H9 (cell line): ENCODE results near the gene PPP3CA. TPM values are rescaled to one million over a fixed set of nuclear protein-coding genes. Genes with fewer than 3 reads are reported as not detected.

ENCODE experiments used
- DNase-seq: peaks from one replicate; pipeline ENCODE4 v3.0.0-alpha.2; 2017
- H2AFZ ChIP-seq: one replicate; pipeline ENCODE4 v1.6.1; 2013; ENCODE audit warnings: mild to moderate bottlenecking, low read length, control low read depth, moderate library complexity
- H2AK5ac ChIP-seq: 2 replicates; pipeline ENCODE4 v1.6.1; 2013; ENCODE audit warnings: low read length, control low read depth, mixed read lengths; ENCODE audit not compliant: insufficient read length
- H2BK120ac ChIP-seq: one replicate; pipeline ENCODE4 v1.6.1; 2013; ENCODE audit warnings: low read depth, mild to moderate bottlenecking, low read length, control low read depth, inconsistent platforms; ENCODE audit not compliant: poor library complexity, severe bottlenecking
- H2BK12ac ChIP-seq: 2 replicates; pipeline ENCODE4 v1.6.1; 2013; ENCODE audit warnings: low read length, control low read depth, mixed read lengths, low read depth; ENCODE audit not compliant: insufficient read length
- H2BK15ac ChIP-seq: 2 replicates; pipeline ENCODE4 v1.6.1; 2013; ENCODE audit warnings: low read depth, low read length, control low read depth
- H2BK20ac ChIP-seq: one replicate; pipeline ENCODE4 v1.6.1; 2013; ENCODE audit warnings: low read depth, mild to moderate bottlenecking, low read length, control low read depth, inconsistent platforms; ENCODE audit not compliant: poor library complexity, severe bottlenecking
- H2BK5ac ChIP-seq: 2 replicates; pipeline ENCODE4 v1.6.1; 2013; ENCODE audit warnings: low read length, control low read depth, mixed read lengths; ENCODE audit not compliant: insufficient read length
- H3K14ac ChIP-seq: 2 replicates; pipeline ENCODE4 v1.6.1; 2013; ENCODE audit warnings: low read length, control low read depth; ENCODE audit not compliant: insufficient read depth
- H3K18ac ChIP-seq: 2 replicates; pipeline ENCODE4 v1.6.1; 2013; ENCODE audit warnings: low read depth, mild to moderate bottlenecking, mixed read lengths, low read length, control low read depth; ENCODE audit not compliant: insufficient read length
- H3K23ac ChIP-seq: 2 replicates; pipeline ENCODE4 v1.6.1; 2013; ENCODE audit warnings: low read length, control low read depth, mixed read lengths, low read depth; ENCODE audit not compliant: insufficient read length
- H3K23me2 ChIP-seq: 2 replicates; pipeline ENCODE4 v1.6.1; 2013; ENCODE audit warnings: low read depth, mild to moderate bottlenecking, mixed read lengths, low read length, control low read depth; ENCODE audit not compliant: insufficient read length, poor library complexity, severe bottlenecking
- H3K27ac ChIP-seq: 2 replicates; pipeline ENCODE4 v1.5.1; 2013; ENCODE audit warnings: low read length, control low read depth, mixed read lengths, low read depth; ENCODE audit not compliant: insufficient read length
- H3K27me3 ChIP-seq: 2 replicates; pipeline ENCODE4 v1.6.1; 2013; ENCODE audit warnings: low read length, control low read depth, inconsistent platforms; ENCODE audit not compliant: insufficient read depth
- H3K4ac ChIP-seq: 2 replicates; pipeline ENCODE4 v1.6.1; 2013; ENCODE audit warnings: low read depth, mild to moderate bottlenecking, control low read depth, inconsistent platforms, low read length, moderate library complexity
- H3K4me1 ChIP-seq: 2 replicates; pipeline ENCODE4 v1.6.1; 2013; ENCODE audit warnings: low read length, control low read depth, inconsistent platforms; ENCODE audit not compliant: insufficient read depth
- H3K4me2 ChIP-seq: 2 replicates; pipeline ENCODE4 v1.6.1; 2013; ENCODE audit warnings: low read length, control low read depth, mixed read lengths; ENCODE audit not compliant: insufficient read length, insufficient read depth
- H3K56ac ChIP-seq: 2 replicates; pipeline ENCODE4 v1.6.1; 2013; ENCODE audit warnings: low read depth, mild to moderate bottlenecking, mixed read lengths, low read length, control low read depth; ENCODE audit not compliant: insufficient read length
- H3K79me1 ChIP-seq: 2 replicates; pipeline ENCODE4 v1.6.1; 2013; ENCODE audit warnings: low read depth, mild to moderate bottlenecking, moderate library complexity, low read length, control low read depth, inconsistent platforms; ENCODE audit not compliant: insufficient read depth, poor library complexity, severe bottlenecking
- H3K79me2 ChIP-seq: 2 replicates; pipeline ENCODE4 v1.6.1; 2013; ENCODE audit warnings: low read length, control low read depth, inconsistent platforms; ENCODE audit not compliant: insufficient read depth
- H3K9ac ChIP-seq: 2 replicates; pipeline ENCODE4 v1.6.1; 2013; ENCODE audit warnings: low read length, control low read depth, mixed read lengths; ENCODE audit not compliant: insufficient read length; ENCODE audit errors: extremely low read depth
- H3K9me3 ChIP-seq: one replicate; pipeline ENCODE4 v1.6.1; 2013; ENCODE audit warnings: low read depth, low read length, inconsistent platforms; ENCODE audit not compliant: control insufficient read depth
- H3T11ph ChIP-seq: one replicate; pipeline ENCODE4 v1.6.1; 2013; ENCODE audit warnings: mild to moderate bottlenecking, low read length, control low read depth, inconsistent platforms
- H4K20me1 ChIP-seq: one replicate; pipeline ENCODE4 v1.6.1; 2013; ENCODE audit not compliant: control insufficient read depth, insufficient read length, insufficient read depth
- H4K5ac ChIP-seq: 2 replicates; pipeline ENCODE4 v1.6.1; 2013; ENCODE audit warnings: low read depth, mild to moderate bottlenecking, mixed read lengths, low read length, control low read depth; ENCODE audit not compliant: insufficient read length
- H4K8ac ChIP-seq: replicated peaks from 2 replicates; pipeline ENCODE4 v1.6.1; 2013; ENCODE audit warnings: low read length, control low read depth, mixed read lengths, low read depth; ENCODE audit not compliant: insufficient read length
- H4K91ac ChIP-seq: 2 replicates; pipeline ENCODE4 v1.6.1; 2013; ENCODE audit warnings: low read depth, mild to moderate bottlenecking, moderate library complexity, mixed read lengths, low read length, control low read depth; ENCODE audit not compliant: insufficient read length
- H3K27ac Mint-ChIP-seq, 3 experiments: 2 replicates in 2 of 3; 3 replicates in 1 of 3; pipeline ENCODE4 v1.8.0; 2020 to 2021; ENCODE audit warnings: mixed read lengths in 3 of 3, mild to moderate bottlenecking in 1 of 3, moderate library complexity in 1 of 3
- H3K27me3 Mint-ChIP-seq: 2 replicates; pipeline ENCODE4 v1.8.0; 2021; ENCODE audit warnings: low read depth, mild to moderate bottlenecking, moderate library complexity, mixed read lengths
- H3K36me3 Mint-ChIP-seq, 3 experiments: 2 replicates in 2 of 3; 3 replicates in 1 of 3; pipeline ENCODE4 v1.8.0; 2020 to 2021; ENCODE audit warnings: low read depth in 3 of 3, mixed read lengths in 3 of 3; ENCODE audit not compliant: insufficient read depth in 1 of 3
- H3K4me1 Mint-ChIP-seq, 2 experiments: 2 replicates each; pipeline ENCODE4 v1.8.0; 2020; ENCODE audit warnings: mixed read lengths in 2 of 2
- H3K4me3 Mint-ChIP-seq, 2 experiments: 2 replicates in 1 of 2; 3 replicates in 1 of 2; pipeline ENCODE4 v1.8.0; 2020 to 2021; ENCODE audit warnings: mild to moderate bottlenecking in 2 of 2, mixed read lengths in 2 of 2, moderate library complexity in 1 of 2
- H3K9me3 Mint-ChIP-seq, 2 experiments: 2 replicates in 1 of 2; 3 replicates in 1 of 2; pipeline ENCODE4 v1.8.0; 2020; ENCODE audit warnings: mild to moderate bottlenecking in 2 of 2, mixed read lengths in 2 of 2, moderate library complexity in 1 of 2
- WGBS: extraction: QIAGEN DNeasy Blood & Tissue Kit; methylation state at CpG from one replicate; pipeline ENCODE4 v1.1.7; 2013; ENCODE audit warnings: missing lambda C conversion rate, low lambda C conversion rate, mixed read lengths; ENCODE audit not compliant: insufficient read length; ENCODE audit errors: extremely low coverage; 5-methylcytosine and 5-hydroxymethylcytosine counted together
- total RNA-seq: library from RNA; stranded (reverse); gene quantifications from 2 replicates; pipeline ENCODE4 v1.2.1, GENCODE V29; 2021
- TF ChIP-seq, protein P1 (sequence below): fragments of 200-600 bp; sonication (generic); conservative IDR thresholded peaks from 3 replicates; pipeline ENCODE4 v1.8.0; 2021; ENCODE audit warnings: antibody characterized with exemption, mild to moderate bottlenecking

The PPP3CA gene
- total RNA-seq, 1 experiment from 2014 or later: 16.8 TPM

DNA sequence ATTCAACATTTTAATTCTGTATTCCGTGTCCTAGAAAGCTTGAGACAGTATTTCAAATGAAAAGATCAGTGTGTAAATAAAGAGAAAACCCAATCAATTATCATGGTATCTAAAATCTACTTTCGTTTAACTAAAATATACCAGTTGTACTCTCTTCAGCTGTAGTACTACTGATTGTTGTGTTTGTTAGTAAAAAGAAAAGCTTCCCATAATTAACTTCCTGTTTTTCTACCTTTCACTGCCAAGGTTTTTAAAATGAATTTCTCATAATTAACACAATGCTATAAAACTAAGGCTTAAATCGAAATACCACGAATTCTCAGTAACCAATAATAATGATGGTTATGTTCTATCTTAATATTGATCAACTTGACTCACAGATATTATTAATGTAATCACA is 37.4 kb downstream of the PPP3CA start:
- Histone ChIP-seq H2BK15ac (no peak overlapping the region), H3K79me1 (peaks cover 7% of the 10 kb centered on the region), H4K20me1 (no peaks in the 10 kb centered on the region), H2BK5ac (no peak overlapping the region), H3K79me2 (peaks cover 1% of the 10 kb centered on the region; the same call in 1 of the 2 replicates), H3K23ac (no peak overlapping the region), H4K8ac (no peak overlapping the region), H2AFZ (no peak overlapping the region), H3K4ac (no peak overlapping the region), H3K27me3 (no peaks in the 10 kb centered on the region), H3K18ac (no peak overlapping the region), H3K56ac (no peak overlapping the region), H4K91ac (no peak overlapping the region), H3K9me3 (no peaks in the 10 kb centered on the region), H3K23me2 (no peaks in the 10 kb centered on the region), H3K9ac (no peak overlapping the region), H3K14ac (no peak overlapping the region), H2AK5ac (no peak overlapping the region), H3T11ph (no peak overlapping the region), H3K4me2 (no peak overlapping the region), H4K5ac (no peak overlapping the region), H2BK12ac (no peak overlapping the region), H2BK120ac (no peak overlapping the region), H2BK20ac (no peak overlapping the region), H3K4me1 (peaks cover 3% of the 10 kb centered on the region; the same call in 1 of the 2 replicates), H3K27ac (no peak overlapping the region)
- no peaks in the 10 kb centered on the region for H3K27me3 Mint-ChIP-seq
- no peaks in the 10 kb centered on the region; a peak in 1 of 7 replicates for H3K36me3 Mint-ChIP-seq
- no peak overlapping the region for H3K4me3 Mint-ChIP-seq
- no peaks in the 10 kb centered on the region for H3K9me3 Mint-ChIP-seq
- no peak for DNase-seq
- no peak overlapping the region for H3K27ac Mint-ChIP-seq
- H3K4me1 Mint-ChIP-seq: peaks cover 20 to 22% of the 10 kb centered on the region in 2 experiments
- WGBS: no CpG with 5 or more reads among the region's 4 CpGs
- TF ChIP-seq, protein P1, sequence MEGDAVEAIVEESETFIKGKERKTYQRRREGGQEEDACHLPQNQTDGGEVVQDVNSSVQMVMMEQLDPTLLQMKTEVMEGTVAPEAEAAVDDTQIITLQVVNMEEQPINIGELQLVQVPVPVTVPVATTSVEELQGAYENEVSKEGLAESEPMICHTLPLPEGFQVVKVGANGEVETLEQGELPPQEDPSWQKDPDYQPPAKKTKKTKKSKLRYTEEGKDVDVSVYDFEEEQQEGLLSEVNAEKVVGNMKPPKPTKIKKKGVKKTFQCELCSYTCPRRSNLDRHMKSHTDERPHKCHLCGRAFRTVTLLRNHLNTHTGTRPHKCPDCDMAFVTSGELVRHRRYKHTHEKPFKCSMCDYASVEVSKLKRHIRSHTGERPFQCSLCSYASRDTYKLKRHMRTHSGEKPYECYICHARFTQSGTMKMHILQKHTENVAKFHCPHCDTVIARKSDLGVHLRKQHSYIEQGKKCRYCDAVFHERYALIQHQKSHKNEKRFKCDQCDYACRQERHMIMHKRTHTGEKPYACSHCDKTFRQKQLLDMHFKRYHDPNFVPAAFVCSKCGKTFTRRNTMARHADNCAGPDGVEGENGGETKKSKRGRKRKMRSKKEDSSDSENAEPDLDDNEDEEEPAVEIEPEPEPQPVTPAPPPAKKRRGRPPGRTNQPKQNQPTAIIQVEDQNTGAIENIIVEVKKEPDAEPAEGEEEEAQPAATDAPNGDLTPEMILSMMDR: no peak
